ENCODE measurements around the gene NGLY1. TPM values are rescaled to one million over a fixed set of nuclear protein-coding genes. Genes with fewer than 3 reads are reported as not detected.

The NGLY1 gene
- total RNA-seq, 4 donors from 2014 or later, result 61.5 to 73.3 (median 68.6) TPM

- intact Hi-C loops (cut with DNase I; ENCODE audit: low total_unique reads) (no loop called here), in situ Hi-C loops (cut with MboI; ENCODE audit: low sequenced_read_pairs in 4 of 4) (no loop called here)
- no peaks in the 10 kb centered on the region for H3K27me3 ChIP-seq
- no peak for TF ChIP-seq POLR2A (IDR thresholded peaks at IDR 0.05)
- TF ChIP-seq, protein P1, sequence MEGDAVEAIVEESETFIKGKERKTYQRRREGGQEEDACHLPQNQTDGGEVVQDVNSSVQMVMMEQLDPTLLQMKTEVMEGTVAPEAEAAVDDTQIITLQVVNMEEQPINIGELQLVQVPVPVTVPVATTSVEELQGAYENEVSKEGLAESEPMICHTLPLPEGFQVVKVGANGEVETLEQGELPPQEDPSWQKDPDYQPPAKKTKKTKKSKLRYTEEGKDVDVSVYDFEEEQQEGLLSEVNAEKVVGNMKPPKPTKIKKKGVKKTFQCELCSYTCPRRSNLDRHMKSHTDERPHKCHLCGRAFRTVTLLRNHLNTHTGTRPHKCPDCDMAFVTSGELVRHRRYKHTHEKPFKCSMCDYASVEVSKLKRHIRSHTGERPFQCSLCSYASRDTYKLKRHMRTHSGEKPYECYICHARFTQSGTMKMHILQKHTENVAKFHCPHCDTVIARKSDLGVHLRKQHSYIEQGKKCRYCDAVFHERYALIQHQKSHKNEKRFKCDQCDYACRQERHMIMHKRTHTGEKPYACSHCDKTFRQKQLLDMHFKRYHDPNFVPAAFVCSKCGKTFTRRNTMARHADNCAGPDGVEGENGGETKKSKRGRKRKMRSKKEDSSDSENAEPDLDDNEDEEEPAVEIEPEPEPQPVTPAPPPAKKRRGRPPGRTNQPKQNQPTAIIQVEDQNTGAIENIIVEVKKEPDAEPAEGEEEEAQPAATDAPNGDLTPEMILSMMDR (IDR thresholded peaks at IDR 0.05 in 4 of 5, conservative IDR thresholded peaks at IDR 0.05 in 1 of 5), result no peak
- ATAC-seq (no peak), DNase-seq (no peak)
- H3K4me1 ChIP-seq, result no peaks in the 10 kb centered on the region
- H3K4me3 ChIP-seq, result no peak overlapping the region
- no peaks in the 10 kb centered on the region for H3K36me3 ChIP-seq
- H3K9me3 ChIP-seq, result no peaks in the 10 kb centered on the region
- H3K27ac ChIP-seq, result no peak overlapping the region
Measured at GRCh38 chr3:25690768-25691533, 92.3 kb downstream of the NGLY1 start.

DNA sequence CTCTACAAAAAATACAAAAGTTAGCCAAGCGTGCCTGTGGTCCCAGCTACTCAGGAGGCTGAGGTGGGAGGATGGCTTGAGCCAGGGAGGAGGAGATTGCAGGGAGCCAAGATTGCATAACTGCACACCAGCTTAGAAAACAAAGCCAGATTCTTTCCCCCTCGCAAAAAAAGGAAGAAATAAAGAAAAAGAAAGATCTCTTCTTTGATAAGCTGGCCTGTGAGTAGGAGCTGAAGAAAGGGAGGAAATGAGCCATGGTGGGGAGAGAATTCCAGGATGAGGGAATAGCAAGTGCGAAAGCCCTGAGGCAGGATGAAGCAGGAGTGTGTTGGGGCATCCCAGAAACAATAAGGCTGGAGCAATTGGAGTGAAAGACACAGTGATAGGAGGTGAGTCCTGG is 94.0 kb downstream of the NGLY1 start:
- intact Hi-C loops (cut with DNase I; ENCODE audit: low total_unique reads), result no loop called here
- H3K4me3 ChIP-seq, result no peak overlapping the region
- DNase-seq, result no peak
- H3K27ac ChIP-seq, result no peak overlapping the region
- no peak for ATAC-seq
- TF ChIP-seq POLR2A (IDR thresholded peaks at IDR 0.05), result no peak
- TF ChIP-seq, protein P1 (IDR thresholded peaks at IDR 0.05 in 4 of 5, conservative IDR thresholded peaks at IDR 0.05 in 1 of 5), result no peak
- in situ Hi-C loops (cut with MboI; ENCODE audit: low sequenced_read_pairs in 4 of 4), result no loop called here
- H3K36me3 ChIP-seq, result no peaks in the 10 kb centered on the region
- H3K27me3 ChIP-seq, result no peaks in the 10 kb centered on the region
- H3K4me1 ChIP-seq, result no peaks in the 10 kb centered on the region
- H3K9me3 ChIP-seq, result no peaks in the 10 kb centered on the region

- Histone ChIP-seq H3K4me3 (no peak overlapping the region), H3K27me3 (no peaks in the 10 kb centered on the region), H3K36me3 (no peaks in the 10 kb centered on the region), H3K27ac (no peak overlapping the region), H3K4me1 (no peaks in the 10 kb centered on the region), H3K9me3 (no peaks in the 10 kb centered on the region)
- no peak for ATAC-seq
- in situ Hi-C loops (cut with MboI; ENCODE audit: low sequenced_read_pairs in 4 of 4), result no loop called here
- intact Hi-C loops (cut with DNase I; ENCODE audit: low total_unique reads), result no loop called here
- no peak for DNase-seq
- TF ChIP-seq, protein P1 (IDR thresholded peaks at IDR 0.05 in 4 of 5, conservative IDR thresholded peaks at IDR 0.05 in 1 of 5), result no peak
- TF ChIP-seq POLR2A (IDR thresholded peaks at IDR 0.05), result no peak
Measured at GRCh38 chr3:25687742-25688141, 95.5 kb downstream of the NGLY1 start.

DNA sequence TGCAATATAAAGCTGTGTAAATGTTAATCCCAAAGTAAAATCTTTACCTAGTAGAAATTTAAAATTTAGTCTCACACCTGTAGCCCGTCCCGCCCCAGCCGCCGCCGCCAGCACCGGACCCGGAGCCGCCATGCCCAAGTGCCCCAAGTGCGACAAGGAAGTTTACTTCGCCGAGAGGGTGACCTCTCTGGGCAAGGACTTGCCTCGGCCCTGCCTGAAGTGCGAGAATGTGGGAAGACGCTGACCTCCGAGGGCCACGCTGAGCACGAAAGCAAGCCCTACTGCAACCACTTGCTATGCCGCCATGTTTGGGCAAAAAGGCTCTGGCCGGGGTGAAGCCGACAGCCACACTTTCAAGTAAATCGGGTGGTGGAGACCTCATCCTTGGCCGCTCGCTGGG is 96.5 kb downstream of the NGLY1 start:
- in situ Hi-C loops (cut with MboI; ENCODE audit: low sequenced_read_pairs in 4 of 4), result no loop called here
- Histone ChIP-seq H3K4me3 (no peak overlapping the region), H3K27ac (no peak overlapping the region), H3K36me3 (no peaks in the 10 kb centered on the region), H3K4me1 (no peaks in the 10 kb centered on the region), H3K9me3 (no peaks in the 10 kb centered on the region), H3K27me3 (no peaks in the 10 kb centered on the region)
- DNase-seq (no peak), ATAC-seq (no peak)
- intact Hi-C loops (cut with DNase I; ENCODE audit: low total_unique reads), result no loop called here
- no peak for TF ChIP-seq POLR2A (IDR thresholded peaks at IDR 0.05)
- TF ChIP-seq, protein P1 (IDR thresholded peaks at IDR 0.05 in 4 of 5, conservative IDR thresholded peaks at IDR 0.05 in 1 of 5), result no peak

- H3K4me3 ChIP-seq, result no peak overlapping the region
- no peaks in the 10 kb centered on the region for H3K27me3 ChIP-seq
- no peaks in the 10 kb centered on the region for H3K4me1 ChIP-seq
- intact Hi-C loops (cut with DNase I; ENCODE audit: low total_unique reads) (no loop called here), in situ Hi-C loops (cut with MboI; ENCODE audit: low sequenced_read_pairs in 4 of 4) (no loop called here)
- no peak overlapping the region for H3K27ac ChIP-seq
- no peaks in the 10 kb centered on the region for H3K9me3 ChIP-seq
- DNase-seq (no peak), ATAC-seq (no peak)
- no peaks in the 10 kb centered on the region for H3K36me3 ChIP-seq
- TF ChIP-seq, protein P1 (IDR thresholded peaks at IDR 0.05 in 4 of 5, conservative IDR thresholded peaks at IDR 0.05 in 1 of 5), result no peak
- no peak for TF ChIP-seq POLR2A (IDR thresholded peaks at IDR 0.05)
Measured at GRCh38 chr3:25683882-25684281, 99.4 kb downstream of the NGLY1 start.

Measured in gastrocnemius medialis (tissue), 4 donors.